ENCODE data around the gene LTBP3.

LTBP3 gene

DNA sequence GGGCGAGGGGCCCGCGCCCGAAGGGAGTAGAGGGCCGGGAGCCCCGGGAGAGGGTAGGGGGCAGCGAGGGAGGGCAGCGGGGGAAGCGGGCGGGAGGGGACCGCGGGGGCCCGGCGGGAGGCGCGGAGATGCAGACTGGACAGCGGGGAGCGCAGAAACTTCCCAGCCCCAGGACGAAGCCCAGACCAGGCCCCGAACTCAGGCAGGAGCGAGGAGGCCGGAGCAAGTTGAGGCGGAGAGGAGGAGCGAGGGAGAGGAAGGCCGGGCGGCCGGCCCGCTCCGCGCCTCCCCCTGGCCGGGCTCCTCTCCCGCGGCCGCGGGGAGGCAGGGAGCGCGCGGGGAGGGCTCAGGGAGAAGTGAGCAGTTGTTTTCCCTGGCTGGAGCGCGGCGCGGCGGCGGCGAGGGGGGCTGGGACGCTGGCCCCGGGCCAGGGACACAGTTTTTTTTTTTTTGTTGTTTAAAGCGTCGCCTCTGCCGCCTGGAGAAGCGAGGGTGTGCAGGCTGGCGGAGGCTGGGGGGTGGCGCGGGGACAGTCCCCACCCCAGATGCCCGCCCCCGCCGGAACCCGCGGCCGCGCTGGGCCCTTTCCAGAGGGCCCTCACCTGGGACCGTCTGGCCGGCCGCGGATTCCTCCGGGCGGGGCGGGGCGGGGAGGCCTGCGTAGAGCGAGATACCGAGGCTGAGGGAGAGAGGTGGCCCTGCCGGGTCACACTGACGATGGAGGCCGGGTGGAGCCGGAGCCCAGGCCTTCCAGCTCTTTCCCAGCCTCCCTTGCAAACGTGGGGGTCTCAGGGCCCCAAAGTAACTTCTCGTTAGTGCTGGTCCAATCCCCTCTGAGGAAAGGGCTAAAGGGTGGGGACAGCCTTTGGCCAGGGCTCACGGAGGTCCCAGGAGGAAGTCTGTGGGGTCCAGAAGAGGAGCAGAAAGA is at the start of gene LTBP3:
LTBP3 (minus strand) TSS at position 358 of the 928 bp plus-strand sequence. CDS start 400 bp downstream, outside the sequence.
- peak; percentile 49 for DNase-seq

DNA sequence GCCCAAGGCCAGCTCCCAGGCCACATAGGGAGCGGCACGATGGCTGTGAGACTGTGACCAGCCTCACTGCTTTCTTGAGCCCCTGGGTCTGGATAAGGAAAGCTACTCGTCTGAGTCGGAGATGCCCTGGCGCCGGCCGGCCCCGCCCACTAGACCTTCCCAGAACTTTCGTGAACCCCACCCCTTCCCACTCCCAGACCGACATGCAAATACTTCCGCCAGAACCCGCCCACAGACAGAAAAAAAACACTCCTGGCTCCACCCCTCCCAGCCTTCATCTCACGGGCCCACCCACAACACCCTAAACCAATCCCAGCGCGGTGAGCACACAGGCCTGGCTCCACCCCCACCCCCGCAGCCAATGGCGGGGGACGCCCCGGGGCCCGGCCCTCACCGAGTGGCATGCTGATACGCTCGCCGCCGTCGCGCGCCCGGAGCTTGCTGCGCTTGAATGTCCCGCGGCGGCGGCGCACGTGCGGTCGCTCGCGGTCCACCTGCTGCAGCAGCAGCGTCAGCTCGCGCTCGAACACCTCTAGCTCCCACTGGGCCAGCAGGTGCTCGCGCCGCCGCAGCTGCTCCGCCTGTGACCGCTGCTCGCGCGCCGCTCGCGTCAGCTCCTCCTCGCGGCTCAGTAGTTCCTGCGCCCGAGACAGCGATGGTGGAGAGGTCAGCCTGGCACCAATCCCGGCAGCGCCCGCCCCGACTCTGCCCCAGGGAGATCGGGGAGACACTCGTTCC is 48.9 kb upstream of the LTBP3 start:
- no peak for DNase-seq

GRCh38 chr11:65604258-65604657 is 46.1 kb upstream of the LTBP3 start:
- no peak for DNase-seq

- no peak for DNase-seq
Measured at GRCh38 chr11:65599955-65600246, 41.7 kb upstream of the LTBP3 start.

DNA sequence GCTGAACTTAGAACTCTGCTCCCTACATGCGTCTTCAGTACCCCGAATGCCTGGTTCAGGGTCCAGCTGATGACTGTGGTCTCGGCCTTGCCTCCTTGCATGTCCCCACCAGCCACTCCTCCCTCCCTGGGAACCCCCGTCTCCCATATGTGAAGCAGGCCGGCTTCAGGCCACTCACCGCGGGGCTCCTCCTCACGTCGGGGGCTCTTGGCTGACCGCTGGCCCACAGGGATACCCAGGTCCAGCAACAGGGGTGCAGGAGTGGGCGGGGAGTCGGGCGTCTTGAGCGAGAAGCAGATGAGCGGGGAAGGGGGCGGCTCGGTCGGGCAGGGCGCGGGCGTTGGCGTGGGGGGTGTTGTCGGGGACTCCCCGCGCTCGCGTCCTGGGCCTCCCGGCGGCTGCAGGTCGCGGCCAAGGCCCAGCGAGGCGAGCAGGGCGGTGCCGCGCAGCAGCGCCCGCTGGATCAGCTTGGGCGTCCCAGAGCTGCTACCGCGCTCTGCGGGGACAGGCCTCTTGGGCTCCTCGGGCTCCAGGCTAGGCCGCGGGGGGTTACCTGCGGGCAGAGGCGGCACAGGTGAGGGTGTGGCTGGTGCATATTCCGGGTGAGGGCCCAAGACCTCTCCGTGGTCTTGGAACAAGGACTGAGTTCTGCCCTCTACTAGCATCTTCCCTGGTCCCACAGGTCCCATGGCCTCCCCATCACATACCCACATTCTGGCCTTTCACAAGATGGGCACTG is 41.2 kb upstream of the LTBP3 start:
- no peak for DNase-seq

DNA sequence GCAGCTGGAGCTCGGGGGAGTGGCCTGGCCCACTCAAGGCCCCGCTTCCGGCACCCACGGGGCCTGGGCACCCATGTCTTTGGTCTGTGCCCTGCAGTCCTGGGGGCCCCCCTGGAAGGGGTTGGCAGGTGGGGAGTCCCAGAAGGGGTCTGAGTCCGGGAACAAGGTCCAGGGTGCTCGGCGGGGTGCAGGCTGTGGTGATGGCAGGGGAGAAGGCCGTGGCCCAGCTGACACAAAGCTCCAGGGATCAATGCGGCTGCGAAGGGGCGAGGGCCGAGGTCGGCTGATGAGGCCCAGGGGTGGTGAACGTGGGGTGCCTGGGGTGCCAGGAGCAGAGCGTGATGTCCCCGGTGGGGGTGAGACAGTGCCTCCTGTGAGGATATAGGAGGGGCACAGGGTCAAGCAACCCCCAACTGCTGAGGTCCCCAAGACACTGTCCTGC is 40.1 kb upstream of the LTBP3 start:
- no peak for DNase-seq

- DNase-seq = no peak
Measured at GRCh38 chr11:65596520-65596919, 38.4 kb upstream of the LTBP3 start.

GRCh38 chr11:65595543-65596281 is 37.6 kb upstream of the LTBP3 start, which contains the start of gene KCNK7:
TSS of gene KCNK7 (minus strand) at chr11:65595800. CDS start at chr11:65595772, 28 bp downstream.
- DNase-seq = no peak

- DNase-seq = no peak
Measured at GRCh38 chr11:65595131-65595530, 37.0 kb upstream of the LTBP3 start.

DNA sequence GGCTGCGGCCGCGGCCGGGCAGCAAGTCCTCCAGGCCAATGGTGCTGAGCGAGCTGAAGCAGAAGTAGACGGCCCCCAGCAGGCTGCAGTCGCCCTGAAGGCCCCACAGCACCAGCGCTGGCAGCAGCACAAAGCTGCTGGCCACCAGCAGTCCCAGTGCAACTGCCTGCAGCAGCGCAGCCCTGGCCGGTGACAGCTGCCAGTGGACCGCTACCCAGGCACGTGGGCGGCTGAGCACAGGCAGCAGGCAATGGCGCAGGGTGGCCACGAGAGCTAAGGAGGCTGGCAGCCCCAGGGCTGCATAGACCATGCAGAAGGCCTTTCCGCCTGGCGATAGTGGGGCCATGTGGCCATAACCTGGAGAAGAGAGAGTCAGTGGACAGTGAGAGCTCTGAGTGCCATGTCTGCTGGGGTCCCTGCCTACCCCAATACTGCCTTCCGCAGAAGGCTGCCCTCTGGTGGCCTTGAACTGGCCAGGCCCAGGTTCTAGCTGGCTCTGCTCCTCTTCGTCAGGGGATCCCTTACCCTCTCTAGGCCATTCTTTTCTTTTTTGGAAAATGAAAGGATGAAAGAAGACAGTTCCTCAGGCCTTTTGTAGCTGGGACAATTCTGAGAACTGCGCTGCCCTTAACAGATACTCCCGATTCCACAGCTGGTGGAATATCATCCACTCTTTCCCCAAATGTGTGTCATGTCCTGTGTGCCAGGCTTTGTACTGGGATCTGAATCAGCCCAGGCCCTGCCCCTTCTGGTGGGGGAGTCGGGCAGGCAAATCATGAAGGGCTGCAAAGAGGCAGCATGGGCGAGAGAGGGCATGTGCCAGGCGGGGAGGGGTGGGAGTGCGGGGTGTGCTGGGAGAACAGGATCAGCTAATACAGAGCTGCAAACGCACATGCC is 35.6 kb upstream of the LTBP3 start:
- no peak for DNase-seq

- DNase-seq = no peak
Measured at GRCh38 chr11:65592858-65593517, 34.8 kb upstream of the LTBP3 start.

DNA sequence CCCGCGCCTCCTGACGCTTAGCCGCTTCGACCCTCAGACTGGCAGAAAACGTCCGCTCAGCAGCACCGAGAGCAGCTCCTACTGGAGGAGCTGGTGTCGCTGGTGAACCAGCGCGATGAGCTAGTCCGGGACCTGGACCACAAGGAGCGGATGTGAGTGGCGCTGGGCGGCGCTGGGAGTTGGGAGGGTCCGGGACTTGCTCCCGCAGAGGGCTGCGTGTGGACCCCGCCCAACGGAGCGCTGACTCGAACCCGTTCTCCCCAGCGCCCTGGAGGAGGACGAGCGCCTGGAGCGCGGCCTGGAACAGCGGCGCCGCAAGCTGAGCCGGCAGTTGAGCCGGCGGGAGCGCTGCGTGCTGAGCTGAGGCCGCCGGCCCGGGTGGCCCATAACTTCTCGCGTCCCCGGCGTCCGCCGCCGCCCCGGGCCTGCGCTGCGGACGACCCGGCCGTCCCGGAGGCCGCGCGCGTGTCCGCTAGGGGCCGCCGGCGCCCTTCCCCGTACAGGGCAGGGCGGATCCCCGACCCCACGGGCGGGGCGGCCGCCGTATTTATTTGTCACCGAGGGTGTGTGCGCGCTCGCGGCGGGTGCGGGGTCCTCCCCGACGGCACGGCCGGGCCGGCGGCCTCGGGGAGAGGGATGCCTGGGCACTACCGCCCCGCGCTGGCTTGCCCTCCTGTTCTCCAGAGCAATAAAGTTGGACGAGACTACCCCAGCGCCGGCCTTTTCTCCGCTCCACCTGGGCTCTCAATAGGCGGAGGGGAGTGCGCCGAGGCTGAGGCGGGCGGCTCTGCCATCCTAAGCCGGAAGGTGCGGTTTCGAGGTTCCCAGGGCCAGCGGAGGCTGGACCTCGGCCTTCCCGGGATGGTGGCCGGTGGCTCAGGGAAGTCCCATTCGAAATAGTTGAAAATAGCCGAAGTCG is 34.0 kb upstream of the LTBP3 start:
- no peak for DNase-seq

DNA sequence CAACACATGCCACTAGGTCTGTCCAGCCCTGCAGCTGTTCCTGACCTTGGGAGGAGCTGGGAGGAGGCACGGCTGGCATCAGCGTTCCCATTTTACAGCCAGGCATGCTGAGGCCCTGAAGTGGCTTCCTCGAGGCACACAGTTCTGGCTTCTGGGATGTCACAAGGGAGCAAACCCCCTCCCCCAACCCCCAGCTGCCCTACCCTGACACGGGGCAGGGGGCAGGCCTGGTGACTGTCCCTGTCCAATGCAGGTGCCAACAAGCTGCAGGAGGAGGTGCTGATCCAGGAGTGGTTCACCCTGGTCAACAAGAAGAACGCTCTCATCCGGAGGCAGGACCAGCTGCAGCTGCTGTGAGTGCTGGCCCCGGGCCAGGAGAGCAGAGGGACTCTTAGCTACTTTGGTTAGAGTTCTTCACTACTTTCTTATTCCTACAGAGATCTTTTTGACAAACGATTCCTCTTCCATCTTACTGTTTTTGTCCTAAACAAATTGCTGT is 32.1 kb upstream of the LTBP3 start:
- DNase-seq = peak; percentile 11

DNA sequence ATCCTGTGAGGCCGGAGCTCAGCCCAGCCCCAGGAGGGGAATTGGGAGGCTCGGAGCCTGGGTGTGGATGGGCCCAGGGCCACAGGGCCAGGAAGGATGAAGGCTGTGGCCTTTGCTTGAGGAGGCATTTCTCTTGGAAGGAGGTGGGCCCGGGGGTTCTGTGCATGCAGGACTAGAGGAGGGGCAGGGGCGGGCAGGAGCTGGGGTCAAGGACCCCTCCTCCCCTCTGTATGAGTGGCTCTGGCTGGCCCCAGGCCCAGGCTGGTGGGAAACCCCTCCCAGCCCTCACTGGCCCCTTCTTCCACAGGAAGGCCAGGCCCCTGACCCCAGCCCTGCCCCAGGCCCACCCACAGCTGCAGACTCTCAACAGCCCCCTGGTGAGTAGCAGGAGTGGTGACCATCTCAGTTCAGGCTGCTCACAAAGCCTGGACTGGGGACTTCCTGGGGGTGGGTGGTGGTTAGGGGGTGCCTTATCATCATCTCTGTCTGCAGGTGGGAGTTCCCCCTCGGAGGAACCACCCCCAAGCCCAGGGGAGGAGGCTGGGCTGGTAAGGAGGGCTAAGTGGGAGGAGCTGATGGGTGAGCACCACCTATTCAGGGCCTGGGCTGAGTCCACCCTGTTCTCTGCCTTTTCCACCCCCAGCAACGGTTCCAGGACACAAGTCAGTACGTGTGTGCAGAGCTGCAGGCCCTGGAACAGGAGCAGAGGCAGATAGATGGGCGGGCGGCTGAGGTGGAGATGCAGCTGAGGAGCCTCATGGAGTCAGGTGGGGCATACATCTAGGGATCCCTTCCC is 31.5 kb upstream of the LTBP3 start:
- no peak for DNase-seq

DNA sequence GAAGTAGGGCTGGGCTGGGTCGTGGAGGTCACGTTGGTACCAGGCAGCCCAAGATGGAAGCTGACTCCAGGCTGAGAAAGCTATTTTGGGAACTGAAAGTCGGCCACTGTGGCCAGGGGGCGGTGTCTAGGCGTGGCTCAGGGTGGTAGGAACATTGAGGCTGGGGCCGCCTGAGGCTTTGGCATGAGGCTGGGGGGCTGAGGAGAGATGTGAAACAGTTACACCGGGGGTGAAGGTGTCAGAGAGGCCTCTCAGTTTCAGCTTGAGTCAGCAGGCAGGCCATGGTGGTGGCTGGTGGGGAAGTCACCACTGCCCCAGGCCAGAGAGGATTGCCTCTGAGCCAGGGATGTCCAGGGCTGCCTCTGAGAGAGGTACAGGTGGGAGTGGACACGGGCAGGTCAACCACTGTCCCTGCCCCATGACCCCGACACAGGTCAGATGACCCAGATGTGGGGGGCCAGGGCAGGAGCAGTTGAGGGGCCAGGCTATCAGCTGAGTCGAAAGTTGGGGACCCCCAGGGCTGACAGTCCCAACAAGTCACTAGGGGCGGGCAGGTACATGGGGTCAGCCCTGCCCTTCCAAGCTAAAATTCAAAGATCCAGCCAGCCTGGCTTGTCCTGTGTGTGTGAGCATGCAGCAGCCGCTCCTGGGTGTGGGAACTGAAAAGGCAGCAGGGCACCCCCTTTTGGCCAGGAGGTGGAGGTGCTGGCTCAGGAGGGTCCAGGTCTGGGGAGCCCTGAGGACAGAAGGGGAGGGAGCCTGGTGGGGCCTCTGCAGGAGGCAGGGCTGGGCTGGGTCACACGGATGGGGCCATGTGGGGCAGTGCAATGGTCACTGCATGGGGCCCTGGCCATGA is 30.3 kb upstream of the LTBP3 start:
- peak; percentile 2 for DNase-seq

- no peak for DNase-seq
Measured at GRCh38 chr11:65586676-65587075, 28.5 kb upstream of the LTBP3 start.

- no peak for DNase-seq
Measured at GRCh38 chr11:65586247-65586630, 28.1 kb upstream of the LTBP3 start.
